Tibial artery (tissue), 4 donors: ENCODE results near the gene VIPR1.
"Not testable (repeated sequence)": the region's sequence is repeated elsewhere in the genome, so short reads cannot be mapped to it uniquely, and the experiment has no call there.

ENCODE experiments used
- DNase-seq, 2 donors: peaks; one replicate each; pipeline ENCODE4 v3.0.0-alpha.2; 2019
- H3K27ac ChIP-seq, 2 donors: fragments of 200-600 bp; sonication (generic) in 1 of 2; 1 replicate in 1 of 2; 2 replicates in 1 of 2; pipeline ENCODE4 v1.5.1; 2018 to 2019; ENCODE audit warnings: mild to moderate bottlenecking in 1 of 2
- H3K27me3 ChIP-seq, 2 donors: fragments of 200-600 bp; sonication (generic) in 1 of 2; one replicate each; pipeline versions ENCODE4 v1.5.1 to v1.6.0; 2016 to 2019
- H3K36me3 ChIP-seq, 3 donors: fragments of 200-600 bp; sonication (generic) in 2 of 3; one replicate each; pipeline ENCODE4 v1.5.1; 2016 to 2019; ENCODE audit warnings: mild to moderate bottlenecking in 2 of 3
- H3K4me1 ChIP-seq, 4 donors: fragments of 200-600 bp; sonication (generic) in 2 of 4; 1 replicate in 3 of 4; 2 replicates in 1 of 4; pipeline ENCODE4 v1.5.1; 2016 to 2019
- H3K4me3 ChIP-seq, 2 donors: fragments of 200-600 bp; sonication (generic) in 1 of 2; 1 replicate in 1 of 2; 2 replicates in 1 of 2; pipeline ENCODE4 v1.5.1; 2018 to 2019; ENCODE audit warnings: mild to moderate bottlenecking in 2 of 2
- H3K9me3 ChIP-seq, 3 donors: fragments of 200-600 bp; sonication (generic) in 1 of 3; one replicate each; pipeline ENCODE4 v1.5.1; 2016 to 2019
- CTCF ChIP-seq, 2 experiments: fragments of 200-600 bp in 1 of 2; fragments of 450-650 bp in 1 of 2; IDR thresholded peaks; one replicate each; pipeline ENCODE4 v1.5.1; 2017 to 2019; ENCODE audit warnings: antibody characterized with exemption in 2 of 2, mild to moderate bottlenecking in 1 of 2, moderate library complexity in 1 of 2
- intact Hi-C: fragments of 100-400 bp; cut with DNase I; formaldehyde crosslinking; loops from one replicate; pipeline ENCODE4 v1.15.0; 2023; ENCODE audit warnings: low total_unique reads

Gene VIPR1

GRCh38 chr3:42569593-42570142 is 67.2 kb downstream of the VIPR1 start:
- Histone ChIP-seq H3K36me3 (peaks cover 35 to 53% (median 46%) of the 10 kb centered on the region in 3 donors), H3K4me3 (no peak overlapping the region), H3K27ac (no peak overlapping the region), H3K9me3 (peaks cover 0 to 1% (median 0%) of the 10 kb centered on the region in 3 donors), H3K4me1 (no peaks in the 10 kb centered on the region), H3K27me3 (no peaks in the 10 kb centered on the region)
- intact Hi-C loops, result no loop called here
- TF ChIP-seq CTCF (IDR thresholded peaks at IDR 0.05), result no peak
- DNase-seq, result no peak

GRCh38 chr3:42572278-42572677 is 69.8 kb downstream of the VIPR1 start:
- Histone ChIP-seq H3K4me3 (no peak overlapping the region), H3K9me3 (peaks cover 0 to 7% (median 0%) of the 10 kb centered on the region in 3 donors), H3K27me3 (no peaks in the 10 kb centered on the region), H3K27ac (no peak overlapping the region), H3K36me3 (peaks cover 18 to 35% (median 31%) of the 10 kb centered on the region in 3 donors), H3K4me1 (no peaks in the 10 kb centered on the region)
- no peak for DNase-seq
- peak; percentile 12 to 15 for TF ChIP-seq CTCF (IDR thresholded peaks at IDR 0.05)
- intact Hi-C loops, result no loop called here

GRCh38 chr3:42575137-42575741 is 72.8 kb downstream of the VIPR1 start:
- no peak for TF ChIP-seq CTCF (IDR thresholded peaks at IDR 0.05)
- Histone ChIP-seq H3K4me3 (no peak overlapping the region), H3K27ac (no peak overlapping the region), H3K27me3 (no peaks in the 10 kb centered on the region), H3K9me3 (peaks cover 0 to 7% (median 0%) of the 10 kb centered on the region in 3 donors), H3K4me1 (peaks cover 0 to 2% (median under 1%) of the 10 kb centered on the region in 4 donors), H3K36me3 (peaks cover 7 to 24% (median 16%) of the 10 kb centered on the region in 3 donors)
- intact Hi-C loops, result no loop called here
- DNase-seq, result no peak

- Histone ChIP-seq H3K4me1 (peaks cover 0 to 20% (median 16%) of the 10 kb centered on the region in 4 donors), H3K27me3 (no peaks in the 10 kb centered on the region), H3K4me3 (no peak overlapping the region), H3K36me3 (peaks cover 7 to 23% (median 15%) of the 10 kb centered on the region in 3 donors), H3K9me3 (peaks cover 0 to 7% (median 0%) of the 10 kb centered on the region in 3 donors), H3K27ac (no peak overlapping the region)
- intact Hi-C loops, result no loop called here
- DNase-seq, result no peak
- no peak for TF ChIP-seq CTCF (IDR thresholded peaks at IDR 0.05)
Measured at GRCh38 chr3:42578054-42578453, 75.6 kb downstream of the VIPR1 start.

- H3K9me3 ChIP-seq, DNase-seq, H3K4me3 ChIP-seq, H3K27me3 ChIP-seq, H3K27ac ChIP-seq, intact Hi-C loops: not testable (repeated sequence)
- Histone ChIP-seq H3K36me3 (peaks cover 0 to 12% (median 4%) of the 10 kb centered on the region in 3 donors), H3K4me1 (peaks cover 0 to 20% (median 16%) of the 10 kb centered on the region in 4 donors)
Measured at GRCh38 chr3:42579346-42579745, 76.9 kb downstream of the VIPR1 start.

GRCh38 chr3:42581400-42581708 is 78.9 kb downstream of the VIPR1 start:
- no peak for TF ChIP-seq CTCF (IDR thresholded peaks at IDR 0.05)
- H3K27ac ChIP-seq, result peak overlapping the region; percentile 86 to 93
- intact Hi-C loops, result loop anchor here (5.0 kb wide), 1 partner anchor 166 kb away; no protein-coding TSS in a partner anchor
- H3K4me1 ChIP-seq, result peaks cover 0 to 20% (median 16%) of the 10 kb centered on the region in 4 donors
- no peaks in the 10 kb centered on the region for H3K36me3 ChIP-seq
- no peaks in the 10 kb centered on the region for H3K9me3 ChIP-seq
- no peaks in the 10 kb centered on the region for H3K27me3 ChIP-seq
- DNase-seq, result no peak
- H3K4me3 ChIP-seq, result peak overlapping the region; percentile 73 to 88
